Stimulated activated CD8-positive, alpha-beta memory T cell treated with anti-CD3 and anti-CD28 coated beads, Interleukin-2, amount 100 ng/mL, for 1 hour (primary cell): ENCODE results near the gene RANBP9.
A peak's percentile ranks its signal among the peaks of the same experiment; 100 is the strongest.

Experiments used
- DNase-seq, 2 donors: peaks; one replicate each; pipeline ENCODE4 v3.0.0-alpha.2; 2020; ENCODE audit warnings: low read depth in 2 of 2

The RANBP9 gene

DNA sequence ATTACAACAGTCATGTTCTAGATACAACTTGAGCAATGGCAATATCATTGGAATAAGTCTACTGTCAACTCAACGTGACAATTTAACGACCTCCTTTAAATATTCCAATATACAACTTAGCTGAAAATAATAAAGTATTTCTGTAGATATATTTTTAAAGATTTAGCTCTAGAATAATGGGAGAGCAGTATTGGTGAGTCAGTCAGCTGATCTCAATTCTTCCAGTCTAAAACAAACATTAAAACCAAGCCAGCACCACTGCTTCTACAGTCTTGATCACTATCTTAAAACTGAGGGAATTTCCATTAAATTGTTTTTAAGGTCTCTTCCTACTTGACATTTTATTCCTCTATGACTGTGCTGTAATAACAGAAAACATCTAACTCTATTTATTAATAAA lies 58.3 kb downstream of the RANBP9 start:
- DNase-seq: no peak

DNA sequence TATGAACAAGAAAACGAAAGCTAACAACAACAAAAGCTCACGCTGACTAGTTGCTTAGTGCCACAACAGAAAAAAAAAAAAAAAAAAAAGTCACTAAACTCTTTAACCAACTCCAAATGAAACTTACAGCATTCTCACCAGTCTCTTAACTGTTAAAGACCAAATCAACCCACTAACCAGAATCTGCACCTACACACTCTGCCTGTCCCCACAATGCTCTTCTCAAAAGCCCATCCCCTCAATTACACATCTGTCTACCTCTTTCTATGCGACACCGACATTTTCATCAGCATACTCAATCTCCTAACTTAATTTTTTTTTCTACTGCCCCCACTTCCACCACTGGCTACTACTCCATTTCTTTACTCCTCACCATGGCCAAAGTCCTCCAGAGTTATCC lies 62.2 kb downstream of the RANBP9 start:
- DNase-seq: no peak

DNA sequence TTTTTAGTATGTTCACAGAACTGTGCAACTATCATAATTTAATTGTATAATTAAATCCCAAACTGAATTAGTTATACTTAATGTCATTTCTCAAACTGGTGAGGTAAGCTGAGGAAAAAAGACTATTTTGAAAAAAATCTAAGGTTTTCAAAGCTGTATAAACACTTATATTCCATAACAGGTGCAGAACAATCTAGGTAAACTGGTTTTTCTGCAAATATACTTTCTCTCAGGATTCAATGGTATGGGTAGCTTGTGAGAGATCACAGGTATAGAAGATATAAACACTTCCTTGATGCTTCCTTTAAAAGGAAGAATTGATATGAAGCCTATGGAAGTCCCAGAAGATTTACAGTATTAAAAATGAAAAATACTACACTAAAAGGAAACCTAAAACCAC lies 62.8 kb downstream of the RANBP9 start:
- DNase-seq: no peak

DNA sequence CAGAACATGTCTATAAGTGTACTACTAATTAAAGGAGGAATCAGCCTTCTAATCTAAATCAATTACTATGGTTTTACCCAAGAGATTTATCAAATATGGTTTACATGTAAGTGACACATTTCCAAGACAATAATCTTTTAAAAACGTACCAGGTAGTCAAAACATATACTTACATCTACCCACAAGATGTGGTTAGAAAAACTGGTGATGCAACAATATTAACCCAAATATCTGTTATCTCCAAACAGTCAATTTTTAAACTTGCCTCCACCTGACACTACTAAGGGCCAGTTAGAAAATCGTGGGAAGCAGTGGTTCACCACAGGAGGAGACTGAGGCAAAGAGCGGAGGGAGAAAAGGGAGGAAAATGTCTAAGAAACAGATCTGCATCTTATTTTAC lies 68.5 kb downstream of the RANBP9 start:
- no peak for DNase-seq

DNA sequence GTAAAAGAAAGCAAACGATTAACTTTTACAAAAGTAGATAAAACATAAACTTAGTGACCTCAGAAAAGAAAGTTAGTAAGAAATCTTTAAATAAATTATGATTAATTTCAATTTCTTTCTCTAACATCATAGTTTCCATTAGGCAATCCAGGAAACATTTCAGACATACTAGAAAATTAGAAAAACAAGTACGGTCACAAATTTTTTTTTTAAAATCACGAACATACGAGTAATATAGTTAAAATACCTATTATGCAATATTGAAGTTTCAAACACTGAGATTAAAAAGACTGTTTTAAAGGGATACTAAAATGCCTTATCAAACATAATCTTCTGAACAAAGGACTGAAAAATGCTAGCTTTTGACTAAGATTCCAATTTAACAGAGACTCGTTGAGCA lies 70.3 kb downstream of the RANBP9 start:
- DNase-seq: no peak

DNA sequence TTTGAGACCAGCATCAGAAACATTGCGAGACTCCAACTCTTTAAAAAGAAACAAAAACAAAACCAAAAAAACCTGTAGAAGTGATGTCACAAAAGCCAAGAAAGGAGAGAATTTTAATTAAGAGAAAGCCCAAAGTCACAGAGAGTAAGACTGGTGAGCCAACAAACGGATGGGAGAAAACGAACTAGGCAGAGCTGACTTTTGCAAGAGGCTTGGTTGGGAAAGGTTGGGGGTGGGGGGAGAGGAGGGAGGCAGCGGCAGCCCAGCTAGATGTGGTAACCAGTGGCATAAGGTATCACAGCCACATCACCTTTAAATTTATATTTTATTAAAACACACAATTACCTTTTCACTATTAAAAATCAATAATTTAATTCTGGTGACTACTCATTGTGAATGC lies 73.0 kb downstream of the RANBP9 start:
- DNase-seq: no peak

DNA sequence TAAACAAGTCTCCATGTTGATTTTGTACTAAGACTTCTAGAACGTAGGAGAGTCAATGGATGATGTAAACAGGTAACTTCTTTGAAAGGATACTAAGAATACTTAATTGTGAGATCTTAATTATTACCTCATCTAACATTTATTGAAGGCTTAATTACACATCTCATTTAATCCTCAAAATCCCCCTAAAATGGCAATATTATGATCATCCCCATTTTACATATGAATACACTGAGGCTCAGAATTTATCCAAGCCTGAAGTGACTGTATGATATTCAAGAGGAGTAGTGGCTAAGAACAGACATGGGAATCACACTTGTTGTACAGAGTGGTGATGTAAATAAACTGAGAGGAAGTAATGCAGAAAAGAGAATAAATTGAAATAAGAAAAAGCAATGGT lies 73.6 kb downstream of the RANBP9 start:
- DNase-seq: no peak

DNA sequence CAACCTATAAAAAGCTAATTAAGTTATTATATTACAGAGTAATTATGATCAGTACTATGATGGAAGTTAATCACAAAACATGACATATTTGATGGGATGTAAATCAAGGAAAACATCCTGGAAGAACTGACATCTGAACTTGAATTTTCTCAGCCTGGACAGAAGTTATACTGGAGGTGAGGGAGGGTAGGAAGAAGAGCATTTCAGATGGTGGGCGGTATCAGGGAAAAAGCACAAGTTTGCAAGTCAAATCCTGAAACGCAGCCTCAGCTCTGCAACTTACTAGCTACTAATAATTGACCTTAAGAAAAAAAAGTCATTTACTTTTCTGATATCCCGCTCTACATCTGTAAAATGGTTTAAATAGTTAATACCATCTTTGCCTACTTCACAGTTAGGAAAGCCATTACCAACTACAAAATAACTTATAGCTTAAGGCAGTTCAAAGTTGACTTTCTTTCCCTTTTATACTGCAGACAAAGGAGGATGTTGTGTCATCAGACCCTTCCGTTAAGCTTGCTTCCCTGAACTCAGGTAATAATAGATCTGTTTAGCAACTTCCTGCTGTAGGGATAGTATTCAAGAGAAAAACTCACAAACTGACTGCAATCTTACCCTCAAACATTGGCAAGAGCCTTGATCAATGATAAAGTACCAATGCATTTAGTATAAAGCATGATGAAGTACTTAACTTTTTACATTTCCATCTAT lies 75.5 kb downstream of the RANBP9 start:
- DNase-seq: no peak

DNA sequence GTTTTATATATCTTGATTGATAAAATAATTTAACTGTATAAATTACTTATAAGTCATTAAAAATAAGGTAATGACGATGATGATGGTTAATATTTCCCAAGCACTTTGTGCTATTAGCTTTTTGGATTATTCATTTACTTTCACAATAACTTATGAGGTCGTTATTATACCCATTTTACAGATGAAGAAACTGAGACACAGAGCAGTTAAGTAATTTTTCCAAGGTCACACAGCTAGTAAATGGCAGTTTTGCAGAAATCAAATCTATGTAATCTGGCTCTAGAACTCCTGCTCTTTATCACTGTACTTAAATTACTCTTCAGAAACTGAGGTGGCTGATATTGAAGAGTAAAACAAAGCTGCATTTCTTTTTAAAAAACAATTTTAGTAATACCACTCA lies 78.3 kb downstream of the RANBP9 start:
- no peak for DNase-seq

DNA sequence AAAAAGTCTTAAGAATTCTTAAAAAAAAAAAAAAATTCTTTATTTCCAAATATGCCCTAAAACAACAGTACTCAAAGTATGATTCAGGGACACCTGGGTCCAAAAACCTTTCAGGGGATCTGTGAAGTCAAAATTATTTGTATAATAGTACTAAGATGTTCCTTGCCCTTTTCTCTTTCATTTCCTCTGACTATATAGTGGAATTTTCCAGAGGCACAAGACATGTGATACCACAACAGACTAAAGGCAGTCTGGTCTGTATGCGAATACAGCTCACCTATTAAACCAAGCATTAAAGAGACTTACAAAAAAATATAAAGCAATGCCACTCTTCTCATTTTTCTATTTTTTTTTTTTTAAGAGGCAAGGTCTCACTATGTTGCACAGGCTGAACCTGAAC lies 81.1 kb downstream of the RANBP9 start:
- DNase-seq: no peak

DNA sequence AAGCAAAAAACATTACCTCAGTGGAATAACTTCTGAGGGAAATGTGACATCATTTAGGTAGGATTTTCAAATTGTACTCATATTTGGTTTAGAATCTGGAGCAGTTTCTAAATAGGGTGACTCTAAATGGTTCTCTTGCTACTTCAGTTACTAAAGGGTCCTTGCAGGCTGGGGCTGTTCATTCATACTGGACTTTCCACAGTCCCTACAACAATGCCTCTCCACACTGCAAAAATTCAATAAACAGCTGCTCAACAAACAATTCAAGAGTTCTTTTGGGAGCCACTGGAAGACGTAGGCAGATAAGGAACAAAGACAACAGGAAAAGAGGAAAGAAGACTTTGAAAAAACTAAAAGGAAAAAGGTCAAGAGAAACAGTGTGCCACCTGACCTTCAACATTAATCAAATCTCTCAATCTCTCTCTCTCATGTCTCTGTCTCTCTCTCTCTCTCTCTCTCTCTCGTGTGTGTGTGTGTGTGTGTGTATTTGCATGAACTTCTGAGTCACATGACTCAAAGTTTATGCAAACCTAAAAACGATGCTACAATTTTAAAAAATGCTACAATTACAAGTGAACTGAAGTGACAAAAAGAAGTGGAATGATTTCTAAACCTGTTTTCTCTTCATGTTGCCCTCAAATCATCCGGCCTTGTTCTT lies 82.0 kb downstream of the RANBP9 start:
- no peak for DNase-seq

DNA sequence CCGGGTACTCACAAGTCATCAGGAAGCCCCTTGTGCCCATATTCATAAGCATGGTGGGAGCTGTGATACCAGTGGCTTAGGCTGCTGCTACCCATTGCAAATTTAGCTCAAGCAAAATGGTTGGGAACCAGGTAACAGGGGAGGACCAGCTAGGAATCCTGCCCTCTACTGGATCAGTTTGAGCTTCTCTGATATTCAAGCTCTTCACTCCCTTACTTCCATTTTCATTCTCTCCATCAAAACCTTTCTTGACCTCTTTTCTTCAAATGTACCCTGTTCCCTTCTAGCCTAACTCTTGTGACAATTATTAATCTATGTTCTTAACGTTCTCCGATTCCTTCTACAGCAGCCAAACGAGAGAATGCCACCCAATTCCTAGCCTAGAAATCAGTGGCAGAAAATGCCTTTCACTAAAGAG lies 86.8 kb downstream of the RANBP9 start:
- DNase-seq: no peak

DNA sequence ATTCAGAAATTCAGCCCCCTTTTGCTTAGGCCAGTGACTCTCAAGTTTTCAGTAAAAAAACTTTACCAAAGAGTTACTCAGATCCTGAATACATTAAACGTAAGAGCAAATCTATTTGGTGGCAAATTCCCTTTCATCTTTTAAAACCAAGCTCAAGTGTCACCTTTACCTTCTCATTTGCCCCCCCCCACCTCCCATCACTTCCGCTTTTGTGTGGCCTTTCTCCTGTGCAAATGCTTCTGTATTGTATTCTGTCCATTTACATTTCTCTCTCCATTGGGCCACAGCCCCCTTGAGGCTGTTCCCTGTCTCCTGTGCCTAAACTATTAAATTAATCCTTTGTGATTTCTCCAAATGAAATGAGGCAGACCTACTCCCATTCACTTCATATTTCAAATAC lies 94.6 kb downstream of the RANBP9 start:
- DNase-seq: no peak

DNA sequence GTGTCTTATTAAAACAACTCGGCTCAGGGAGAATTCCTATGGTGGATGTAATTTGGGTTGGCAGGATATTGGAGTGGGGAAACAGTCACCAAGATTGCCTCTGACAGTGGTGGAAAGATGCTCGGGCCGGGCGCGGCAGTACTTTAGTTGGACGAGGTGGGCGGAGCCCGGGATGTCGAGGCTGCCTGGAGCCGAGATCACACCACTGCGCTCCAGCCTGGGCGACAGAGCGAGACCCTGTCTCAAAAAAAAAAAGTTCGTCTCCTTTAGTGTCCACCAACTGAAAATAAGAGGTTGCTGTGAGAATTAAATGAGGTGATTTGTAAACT lies 95.9 kb downstream of the RANBP9 start:
- peak in 1 of 2 donors; percentile 23 for DNase-seq

DNA sequence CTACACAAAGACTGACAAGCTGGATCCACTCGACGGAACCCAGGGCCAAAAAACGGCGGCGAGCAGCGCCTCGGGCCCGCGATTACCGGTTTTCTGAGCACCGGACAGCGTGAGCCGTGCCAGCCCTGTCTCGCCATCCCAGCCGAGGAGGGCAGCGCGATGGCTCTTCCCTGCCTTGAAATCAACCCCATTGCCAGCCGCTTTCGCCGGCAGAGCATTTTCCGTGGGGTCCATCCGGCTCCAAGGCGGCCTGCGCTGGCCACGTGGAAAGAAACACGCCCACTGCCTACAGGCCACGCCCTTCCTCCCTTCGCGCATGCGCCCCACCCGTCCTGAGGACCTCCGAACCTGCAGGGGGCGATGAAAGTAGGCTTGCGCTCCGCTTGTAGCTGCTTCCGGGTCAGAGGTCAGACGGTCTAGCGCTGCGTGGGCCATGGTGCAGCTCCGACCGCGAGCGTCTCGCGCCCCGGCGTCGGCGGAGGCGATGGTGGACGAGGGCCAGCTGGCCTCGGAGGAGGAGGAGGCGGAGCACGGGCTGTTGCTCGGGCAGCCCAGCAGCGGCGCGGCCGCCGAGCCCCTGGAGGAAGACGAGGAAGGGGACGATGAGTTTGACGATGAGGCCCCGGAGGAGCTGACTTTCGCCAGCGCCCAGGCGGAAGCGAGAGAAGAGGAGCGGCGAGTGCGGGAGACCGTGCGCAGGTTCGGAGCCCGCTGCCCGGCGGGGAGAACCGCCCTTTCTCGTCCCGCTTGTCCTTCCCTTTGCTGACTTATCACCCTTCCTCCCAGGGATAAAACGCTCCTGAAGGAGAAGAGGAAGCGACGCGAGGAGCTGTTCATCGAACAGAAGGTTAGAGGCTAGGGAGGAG lies 96.5 kb downstream of the RANBP9 start, which contains the start of gene NOL7:
TSS of gene NOL7 (plus strand) at position 410 of the 866 bp plus-strand sequence. CDS start at position 434, 24 bp downstream.
- peak; percentile 97 for DNase-seq

DNA sequence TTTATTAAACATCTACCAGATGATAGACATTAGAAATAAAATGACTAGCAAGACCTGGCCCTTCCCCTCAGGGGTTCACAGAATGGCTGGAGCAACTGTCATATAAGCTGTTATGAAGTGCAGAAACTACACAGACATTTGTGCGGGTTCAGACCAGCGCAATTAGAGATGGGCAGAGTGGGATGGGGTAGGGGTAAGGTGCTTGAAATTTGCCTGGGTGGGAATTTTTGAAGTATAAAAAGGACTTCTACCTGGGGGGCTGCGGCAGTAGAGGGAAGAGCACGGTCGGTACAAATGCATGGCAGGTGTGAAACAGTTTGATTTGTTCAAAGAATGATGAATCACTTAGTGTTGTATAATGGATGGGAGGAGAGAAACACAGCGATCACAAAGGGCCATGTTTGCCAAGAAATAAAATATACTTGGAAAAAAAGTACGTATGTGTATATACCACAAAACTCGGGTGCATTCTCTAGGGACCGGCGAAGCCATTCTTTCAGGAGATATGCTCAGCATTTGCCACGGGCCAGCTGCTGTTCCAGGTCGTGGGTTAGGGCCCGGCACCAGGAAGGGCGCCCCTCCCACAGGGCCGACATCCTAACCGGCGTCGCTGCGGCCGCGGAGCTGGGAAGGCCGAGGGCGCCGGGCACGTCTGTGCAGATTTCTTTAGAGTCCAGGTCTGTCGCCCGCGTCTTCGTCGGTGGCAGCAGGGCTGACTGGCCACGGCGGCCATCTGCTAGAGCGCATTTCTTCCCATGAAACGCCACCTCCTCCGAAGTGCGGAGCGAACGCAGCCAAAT lies 97.3 kb downstream of the RANBP9 start:
- no peak for DNase-seq

DNA sequence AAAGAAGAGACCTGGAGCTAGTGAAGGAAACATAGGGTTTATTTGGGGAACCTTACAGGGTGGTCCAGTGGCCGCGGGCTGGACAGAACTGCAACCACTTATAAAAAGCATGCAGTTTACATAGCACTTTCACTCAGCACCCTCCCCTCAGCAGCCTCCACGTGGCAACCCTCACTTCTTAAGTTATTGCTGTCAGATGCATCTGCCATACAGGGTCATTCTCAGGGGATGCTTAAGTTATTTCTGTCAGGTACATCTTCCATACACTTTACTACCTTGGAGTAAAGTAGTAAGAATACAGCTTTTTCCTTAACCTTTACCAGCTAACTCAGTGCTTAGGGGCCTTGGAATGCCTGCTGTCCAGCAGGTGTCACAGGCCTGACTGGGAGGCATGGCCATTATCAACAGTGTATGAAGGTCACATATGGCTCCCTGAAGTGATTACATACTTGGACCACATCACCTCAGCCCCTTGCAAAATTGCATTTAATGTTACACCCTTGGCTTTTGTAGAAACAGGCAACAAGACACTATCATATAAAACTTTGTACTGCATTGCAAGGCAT lies 98.5 kb downstream of the RANBP9 start:
- DNase-seq: no peak

DNA sequence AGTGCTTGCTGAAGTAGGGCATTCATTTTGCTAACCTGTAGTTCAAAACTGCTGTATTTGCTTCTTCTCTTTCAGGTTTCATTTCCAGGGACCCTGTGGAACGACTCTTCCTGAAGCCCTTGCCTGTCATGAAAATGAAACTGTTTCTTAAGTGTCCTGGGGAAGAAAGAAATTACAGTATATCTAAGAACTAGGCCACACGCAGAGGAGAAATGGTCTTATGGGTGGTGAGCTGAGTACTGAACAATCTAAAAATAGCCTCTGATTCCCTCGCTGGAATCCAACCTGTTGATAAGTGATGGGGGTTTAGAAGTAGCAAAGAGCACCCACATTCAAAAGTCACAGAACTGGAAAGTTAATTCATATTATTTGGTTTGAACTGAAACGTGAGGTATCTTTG lies 99.9 kb downstream of the RANBP9 start:
- no peak for DNase-seq

DNA sequence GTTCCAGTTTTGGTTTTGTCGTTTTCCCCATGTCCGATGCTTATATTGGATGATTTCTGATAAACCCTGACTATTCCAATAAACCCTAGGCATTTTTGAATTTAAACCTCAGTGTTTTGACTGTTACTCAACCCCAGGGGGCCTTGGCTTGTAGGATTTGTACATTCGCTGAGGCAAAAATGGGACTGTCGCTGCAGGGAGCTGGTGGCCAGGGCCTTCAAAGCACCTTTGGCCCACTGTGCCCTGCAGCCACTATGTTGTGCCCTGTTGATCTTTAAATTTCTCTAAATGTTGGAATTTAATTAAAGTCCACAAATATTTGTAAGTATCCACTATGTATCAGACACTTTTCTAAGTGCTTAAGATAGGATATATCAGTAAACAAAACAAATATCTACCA lies 106.0 kb downstream of the RANBP9 start:
- DNase-seq: no peak

DNA sequence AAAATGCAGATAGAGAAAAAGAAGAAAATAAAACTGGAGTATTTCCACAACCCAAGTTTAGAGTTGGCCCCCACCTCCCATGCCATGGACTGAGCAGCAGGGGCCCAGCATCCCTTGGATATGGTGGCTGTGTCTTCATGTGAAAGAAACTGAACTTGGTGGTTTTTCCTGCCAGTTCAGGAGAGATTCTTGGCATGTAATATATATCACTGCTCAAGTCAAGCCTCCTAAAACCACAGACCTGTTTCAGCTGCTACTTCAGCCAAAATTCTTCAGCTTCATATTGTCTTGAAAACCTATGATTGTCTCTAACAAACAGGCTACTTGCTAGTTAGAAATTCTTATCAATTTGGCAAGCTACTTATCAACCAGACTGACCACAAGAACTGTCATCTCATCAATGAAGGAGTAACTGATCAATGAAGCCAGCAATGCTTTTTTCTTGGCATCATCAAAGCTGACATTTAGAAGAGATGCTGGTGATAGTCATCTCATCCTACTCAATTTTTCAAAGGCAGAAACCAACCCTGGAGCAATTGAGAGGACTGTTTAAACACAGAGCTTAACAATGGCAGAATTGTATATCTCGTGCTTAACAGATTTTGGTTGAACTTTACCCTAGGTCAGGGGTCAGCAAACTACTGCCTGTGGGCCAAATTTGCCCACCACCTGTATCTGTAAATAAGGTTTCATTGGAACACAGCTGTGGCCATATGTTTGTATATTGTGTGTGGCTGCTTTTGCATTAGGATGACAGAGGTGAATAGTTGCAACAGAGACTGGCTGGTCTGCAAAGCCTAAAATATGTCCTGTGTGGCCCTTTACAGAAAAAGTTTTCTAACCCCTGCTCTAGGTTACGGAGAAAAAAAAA lies 106.9 kb downstream of the RANBP9 start:
- no peak for DNase-seq

DNA sequence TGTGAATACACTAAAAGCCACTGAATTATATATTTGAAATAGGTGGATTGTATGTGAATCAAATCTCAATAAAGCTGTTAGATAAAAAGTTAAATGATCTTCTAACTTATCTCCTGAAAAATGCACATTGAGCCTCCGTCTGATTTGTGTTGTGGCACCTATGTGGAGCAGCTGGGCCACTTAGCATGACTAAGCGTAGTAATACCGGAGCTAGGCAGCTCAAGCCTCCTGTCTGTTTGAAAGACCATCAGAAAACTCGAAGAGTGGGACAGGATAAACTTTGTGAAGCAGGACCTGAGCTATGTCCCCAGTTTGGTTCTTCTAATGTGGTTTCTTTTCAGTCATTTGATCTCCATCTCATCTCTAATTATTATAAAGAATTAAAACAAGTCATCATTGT lies 107.5 kb downstream of the RANBP9 start:
- no peak for DNase-seq
